Activated naive CD4-positive, alpha-beta T cell treated with Interleukin-2 at 50 U/mL for 16 hours (primary cell): ENCODE data around the gene ECSIT.
"Not testable (repeated sequence)": the region's sequence is repeated elsewhere in the genome, so short reads cannot be mapped to it uniquely, and the experiment has no call there.

Source experiments
- DNase-seq: peaks from one replicate; pipeline ENCODE4 v3.0.0-alpha.2; 2020

The ECSIT gene

GRCh38 chr19:11473725-11474124, 55.2 kb downstream of the ECSIT start:
- DNase-seq: no peak

- DNase-seq: not testable (repeated sequence)
These were observed 60.6 kb downstream of the ECSIT start for GRCh38 chr19:11468266-11468845.

GRCh38 chr19:11465600-11465999, 63.3 kb downstream of the ECSIT start:
- DNase-seq: no peak

DNA sequence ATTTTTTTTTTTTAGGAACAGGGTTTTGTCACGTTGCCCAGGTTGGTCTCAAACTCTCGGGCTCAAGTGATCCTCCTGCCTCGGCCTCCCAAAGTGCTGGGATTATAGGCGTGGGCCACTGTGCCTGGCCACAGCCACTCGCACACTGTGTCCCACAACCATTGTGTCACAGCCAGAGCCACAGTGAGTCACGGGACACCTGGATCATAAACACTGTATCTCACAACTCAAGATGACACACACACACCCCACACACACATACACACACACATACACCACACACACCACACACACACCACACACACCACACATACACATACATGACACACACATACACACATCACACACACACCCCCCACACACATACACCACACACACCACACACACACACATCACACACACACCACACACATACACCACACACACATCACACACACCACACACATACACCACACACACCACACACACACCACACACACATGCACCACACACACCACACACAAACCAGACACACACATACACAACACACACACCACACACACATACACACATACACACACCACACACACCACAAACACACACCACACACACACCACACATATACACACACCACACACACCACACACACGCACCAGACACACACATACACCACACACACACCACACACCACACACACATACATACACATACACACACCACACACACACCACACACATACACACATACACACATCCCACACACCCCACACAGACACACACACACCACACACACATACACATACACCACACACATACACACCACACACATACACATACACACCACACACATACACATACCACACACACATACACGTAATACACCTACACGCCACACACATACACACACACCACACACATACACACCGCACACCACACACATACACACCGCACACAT, 64.3 kb downstream of the ECSIT start:
- no peak for DNase-seq

GRCh38 chr19:11463391-11463790, 65.5 kb downstream of the ECSIT start:
- DNase-seq: peak; percentile 13

DNA sequence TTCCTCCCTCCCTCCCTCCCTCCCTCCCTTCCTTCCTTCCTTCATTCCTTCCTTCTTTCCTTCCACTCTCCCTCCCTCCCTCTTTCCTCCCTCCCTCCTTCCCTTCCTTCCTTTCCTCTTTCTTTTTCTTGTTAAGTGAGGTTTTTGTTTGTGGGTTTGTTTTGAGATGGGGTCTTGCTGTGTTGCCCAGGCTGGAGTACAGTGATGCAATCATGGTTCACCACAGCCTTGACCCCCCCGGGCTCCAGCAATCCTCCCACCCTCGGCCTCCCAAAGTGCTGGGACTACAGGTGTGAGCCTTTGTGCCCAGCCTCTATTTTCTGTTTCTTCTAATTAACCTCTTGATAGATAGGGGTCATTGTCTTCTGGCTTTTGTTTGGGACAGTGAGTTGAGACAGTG, 67.5 kb downstream of the ECSIT start:
- DNase-seq: no peak

- DNase-seq: peak; percentile 7
These were observed 68.7 kb downstream of the ECSIT start for GRCh38 chr19:11460207-11460606.

GRCh38 chr19:11458912-11459311, 70.0 kb downstream of the ECSIT start:
- DNase-seq: not testable (repeated sequence)

GRCh38 chr19:11458236-11458900, 70.6 kb downstream of the ECSIT start:
- DNase-seq: no peak

- DNase-seq: no peak
These were observed 71.1 kb downstream of the ECSIT start for GRCh38 chr19:11457831-11458230.

DNA sequence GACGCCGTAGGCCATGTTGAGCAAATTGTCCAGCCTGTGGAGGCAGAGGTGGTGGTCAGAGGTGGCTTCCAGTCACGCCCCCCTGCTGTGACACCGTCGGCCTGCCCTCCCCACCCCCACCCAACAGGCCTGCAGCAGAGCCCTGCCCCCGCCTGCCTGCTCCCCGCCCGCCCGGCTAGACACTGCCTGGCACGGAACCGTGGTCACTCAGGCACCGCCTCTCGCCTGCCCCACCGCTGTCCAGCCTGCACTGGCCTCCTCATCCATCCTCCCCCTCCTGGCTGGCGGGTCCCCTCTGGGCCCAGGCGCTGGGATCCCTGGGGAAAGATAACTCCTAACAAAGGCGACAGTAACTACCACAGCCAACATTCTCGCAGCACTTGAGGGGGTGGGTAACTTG, 71.8 kb downstream of the ECSIT start:
- no peak for DNase-seq

- DNase-seq: no peak
These were observed 72.3 kb downstream of the ECSIT start for GRCh38 chr19:11456659-11457058.
